ENCODE data around the gene C16orf82.

C16orf82 gene

GRCh38 chr16:27088216-27088615 is 21.5 kb downstream of the C16orf82 start:
- no peak for DNase-seq (ENCODE audit: low read depth)

GRCh38 chr16:27096375-27096774 is 29.6 kb downstream of the C16orf82 start:
- no peak for DNase-seq (ENCODE audit: low read depth)

GRCh38 chr16:27097800-27098230 is 31.1 kb downstream of the C16orf82 start:
- DNase-seq (ENCODE audit: low read depth), result no peak

- DNase-seq (ENCODE audit: low read depth), result no peak
These were observed 31.8 kb downstream of the C16orf82 start for GRCh38 chr16:27098366-27099049.

GRCh38 chr16:27102701-27103575 is 36.2 kb downstream of the C16orf82 start:
- no peak for DNase-seq (ENCODE audit: low read depth)

- DNase-seq (ENCODE audit: low read depth), result no peak
These were observed 37.2 kb downstream of the C16orf82 start for GRCh38 chr16:27103954-27104353.

- DNase-seq (ENCODE audit: low read depth), result no peak
These were observed 39.6 kb downstream of the C16orf82 start for GRCh38 chr16:27106305-27106704.

GRCh38 chr16:27107185-27107592 is 40.5 kb downstream of the C16orf82 start:
- DNase-seq (ENCODE audit: low read depth), result no peak

- DNase-seq (ENCODE audit: low read depth), result no peak
These were observed 41.5 kb downstream of the C16orf82 start for GRCh38 chr16:27108051-27108770.

GRCh38 chr16:27108826-27109665 is 42.3 kb downstream of the C16orf82 start:
- DNase-seq (ENCODE audit: low read depth), result no peak

GRCh38 chr16:27109666-27110523 is 43.2 kb downstream of the C16orf82 start:
- peak; percentile 66 for DNase-seq (ENCODE audit: low read depth)

GRCh38 chr16:27110524-27110896 is 43.8 kb downstream of the C16orf82 start:
- no peak for DNase-seq (ENCODE audit: low read depth)

GRCh38 chr16:27111486-27111885 is 44.8 kb downstream of the C16orf82 start:
- no peak for DNase-seq (ENCODE audit: low read depth)

- DNase-seq (ENCODE audit: low read depth), result no peak
These were observed 45.5 kb downstream of the C16orf82 start for GRCh38 chr16:27112093-27112811.

GRCh38 chr16:27113341-27113841 is 46.7 kb downstream of the C16orf82 start:
- no peak for DNase-seq (ENCODE audit: low read depth)

- no peak for DNase-seq (ENCODE audit: low read depth)
These were observed 47.3 kb downstream of the C16orf82 start for GRCh38 chr16:27114006-27114405.

- DNase-seq (ENCODE audit: low read depth), result no peak
These were observed 51.8 kb downstream of the C16orf82 start for GRCh38 chr16:27118526-27118925.
